IMR-90 (cell line): ENCODE measurements around the gene IL36A. TPM values are rescaled to one million over a fixed set of nuclear protein-coding genes. Genes with fewer than 3 reads are reported as not detected.

Source experiments
- ATAC-seq: fragments of 200-7000 bp; cut with Tn5 transposase; 2 replicates; pipeline ENCODE4 v1.9.1; 2020; ENCODE audit warnings: low read depth, mild to moderate bottlenecking, moderate library complexity
- BruUV-seq: library from RNA; stranded (reverse); fragments of 400-500 nt; replicated peaks from 2 replicates; lab custom pipeline; 2021; lab: Mats Ljungman, UMichigan
- CTCF ChIA-PET: fragments of 300-600 bp; formaldehyde crosslinking; extraction: SDS; loops from one replicate; lab custom pipeline; 2021; ENCODE audit warnings: antibody characterized with exemption; lab: Yijun Ruan, JAX
- POLR2A ChIA-PET: fragments of 300-600 bp; sonication (Branson Sonifier 250); formaldehyde crosslinking; loops from one replicate; lab custom pipeline; 2022; ENCODE audit warnings: antibody characterized with exemption; ENCODE audit not compliant: unreplicated experiment; lab: Charles Lee
- DNase-seq: peaks from one replicate; pipeline ENCODE4 v3.0.0; 2013
- H2AFZ ChIP-seq: replicated peaks from 2 replicates; pipeline ENCODE3; 2013; ENCODE audit warnings: low read length, mild to moderate bottlenecking; ENCODE audit not compliant: poor library complexity
- H2AK5ac ChIP-seq: 2 replicates; pipeline ENCODE4 v1.6.1; 2013; ENCODE audit warnings: low read depth, low read length, inconsistent platforms
- H2AK9ac ChIP-seq: replicated peaks from 2 replicates; pipeline ENCODE3; 2013; ENCODE audit warnings: mild to moderate bottlenecking, low read depth, low read length, moderate library complexity; ENCODE audit not compliant: poor library complexity
- H2BK120ac ChIP-seq: 2 replicates; pipeline ENCODE4 v1.6.1; 2013; ENCODE audit warnings: low read depth, low read length, inconsistent platforms
- H2BK15ac ChIP-seq: 3 replicates; pipeline ENCODE4 v1.6.1; 2013; ENCODE audit warnings: low read depth, low read length, inconsistent platforms
- H2BK20ac ChIP-seq: 2 replicates; pipeline ENCODE4 v1.6.1; 2013; ENCODE audit warnings: low read depth, mild to moderate bottlenecking, inconsistent platforms, low read length, moderate library complexity
- H2BK5ac ChIP-seq: 2 replicates; pipeline ENCODE4 v1.6.1; 2013; ENCODE audit warnings: mild to moderate bottlenecking, low read depth, low read length, inconsistent platforms; ENCODE audit not compliant: poor library complexity, severe bottlenecking
- H3K14ac ChIP-seq: replicated peaks from 2 replicates; pipeline ENCODE4 v1.6.1; 2013; ENCODE audit warnings: low read depth, low read length, inconsistent platforms
- H3K18ac ChIP-seq: 2 replicates; pipeline ENCODE4 v1.6.1; 2013; ENCODE audit warnings: low read depth, low read length, control low read depth
- H3K23ac ChIP-seq: 2 replicates; pipeline ENCODE4 v1.6.1; 2013; ENCODE audit warnings: low read depth, low read length, inconsistent platforms
- H3K27ac ChIP-seq: 2 replicates; pipeline ENCODE4 v1.5.1; 2013; ENCODE audit warnings: mild to moderate bottlenecking, control low read depth, low read length; ENCODE audit not compliant: insufficient read depth
- H3K27me3 ChIP-seq: 2 replicates; pipeline ENCODE4 v1.6.1; 2013; ENCODE audit warnings: low read length; ENCODE audit not compliant: control insufficient read depth, insufficient read depth
- H3K36me3 ChIP-seq: 2 replicates; pipeline ENCODE4 v1.6.1; 2013; ENCODE audit warnings: low read length, mixed read lengths; ENCODE audit not compliant: control insufficient read depth, insufficient read depth
- H3K4ac ChIP-seq: 2 replicates; pipeline ENCODE4 v1.6.1; 2013; ENCODE audit warnings: low read depth, low read length, inconsistent platforms
- H3K4me1 ChIP-seq: 2 replicates; pipeline ENCODE4 v1.6.1; 2013; ENCODE audit warnings: low read length, mixed read lengths; ENCODE audit not compliant: control insufficient read depth, insufficient read depth
- H3K4me2 ChIP-seq: 2 replicates; pipeline ENCODE4 v1.6.1; 2013; ENCODE audit warnings: low read depth, mild to moderate bottlenecking, control low read depth, low read length, moderate library complexity
- H3K4me3 ChIP-seq: 2 replicates; pipeline ENCODE4 v1.5.1; 2013; ENCODE audit warnings: low read depth, mild to moderate bottlenecking, control low read depth, low read length, moderate library complexity; ENCODE audit not compliant: insufficient read depth
- H3K56ac ChIP-seq: 2 replicates; pipeline ENCODE4 v1.6.1; 2013; ENCODE audit warnings: low read length, inconsistent platforms; ENCODE audit not compliant: insufficient read depth; ENCODE audit errors: extremely low read depth
- H3K79me1 ChIP-seq, 2 experiments: 2 replicates each; pipeline ENCODE4 v1.6.1; 2013; ENCODE audit warnings: low read length in 2 of 2, inconsistent platforms in 1 of 2, low read depth in 1 of 2
- H3K9ac ChIP-seq: 2 replicates; pipeline ENCODE4 v1.6.1; 2013; ENCODE audit warnings: low read depth, low read length, control low read depth
- H3K9me1 ChIP-seq: 2 replicates; pipeline ENCODE4 v1.6.1; 2013; ENCODE audit warnings: low read length, inconsistent platforms; ENCODE audit not compliant: insufficient read depth
- H3K9me3 ChIP-seq: 2 replicates; pipeline ENCODE4 v1.6.1; 2013; ENCODE audit warnings: low read length; ENCODE audit not compliant: control insufficient read depth, insufficient read depth
- H4K20me1 ChIP-seq: 2 replicates; pipeline ENCODE4 v1.6.1; 2013; ENCODE audit warnings: low read length, inconsistent platforms; ENCODE audit not compliant: insufficient read depth
- H4K5ac ChIP-seq: 2 replicates; pipeline ENCODE4 v1.6.1; 2013; ENCODE audit warnings: mild to moderate bottlenecking, low read depth, low read length, control low read depth
- H4K8ac ChIP-seq, 2 experiments: 2 replicates each; pipeline ENCODE4 v1.6.1; 2013; ENCODE audit warnings: low read depth in 2 of 2, low read length in 2 of 2, control low read depth in 1 of 2, inconsistent platforms in 1 of 2
- H4K91ac ChIP-seq: 2 replicates; pipeline ENCODE4 v1.6.1; 2013; ENCODE audit warnings: low read depth, low read length, inconsistent platforms; ENCODE audit not compliant: insufficient read depth
- BHLHE40 ChIP-seq: fragments of 150-350 bp; IDR thresholded peaks from 2 replicates; pipeline ENCODE4 v1.6.1; 2016; ENCODE audit warnings: mild to moderate bottlenecking, low read depth, low read length
- MAFK ChIP-seq: IDR thresholded peaks from 2 replicates; pipeline ENCODE4 v1.6.1; 2012; ENCODE audit warnings: low read depth, low read length, improper control_type of control experiment
- MAZ ChIP-seq: IDR thresholded peaks from 2 replicates; pipeline ENCODE4 v1.6.1; 2012; ENCODE audit warnings: low read depth, mild to moderate bottlenecking, low read length, improper control_type of control experiment, moderate library complexity, borderline replicate concordance
- MXI1 ChIP-seq: IDR thresholded peaks from 2 replicates; pipeline ENCODE4 v1.6.1; 2012; ENCODE audit warnings: low read depth, mild to moderate bottlenecking, low read length, moderate library complexity, borderline replicate concordance
- NFE2L2 ChIP-seq: fragments of 150-350 bp; IDR thresholded peaks from 2 replicates; pipeline ENCODE4 v1.6.1; 2016; ENCODE audit warnings: low read depth, mild to moderate bottlenecking, low read length
- POLR2A ChIP-seq: IDR thresholded peaks from 2 replicates; pipeline ENCODE4 v1.6.1; 2012; ENCODE audit warnings: mild to moderate bottlenecking, low read depth, low read length
- RAD21 ChIP-seq: IDR thresholded peaks from 2 replicates; pipeline ENCODE4 v1.6.1; 2012; ENCODE audit warnings: low read length, improper control_type of control experiment
- RFX5 ChIP-seq: IDR thresholded peaks from 2 replicates; pipeline ENCODE4 v1.8.0; 2012; ENCODE audit warnings: low read depth, mild to moderate bottlenecking, low read length, moderate library complexity
- SMC3 ChIP-seq: fragments of 150-350 bp; IDR thresholded peaks from 2 replicates; pipeline ENCODE4 v1.6.1; 2016; ENCODE audit warnings: low read depth, mild to moderate bottlenecking, antibody characterized with exemption, low read length, moderate library complexity
- WGBS, 2 experiments: methylation state at CpG; one replicate each; pipeline versions ENCODE4 v1.1.5 to v1.1.7; 2013; ENCODE audit warnings: missing lambda C conversion rate in 2 of 2; ENCODE audit not compliant: insufficient read length in 1 of 2; ENCODE audit errors: extremely low coverage in 2 of 2; 5-methylcytosine and 5-hydroxymethylcytosine counted together
- dilution Hi-C: fragments of 300-500 bp; cut with HindIII; formaldehyde crosslinking; loops from one replicate; pipeline ENCODE4 v1.14.3; 2018; ENCODE audit warnings: low sequenced_read_pairs; ENCODE audit not compliant: unreplicated experiment
- in situ Hi-C: fragments of 300-500 bp; cut with MboI; formaldehyde crosslinking; loops from 3 replicates; pipeline ENCODE4 v1.14.3; 2019; ENCODE audit warnings: low sequenced_read_pairs, inconsistent platforms, mixed read lengths
- intact Hi-C: fragments of 100-400 bp; cut with micrococcal nuclease; formaldehyde crosslinking; loops from 2 replicates; pipeline ENCODE4 v1.10.0; 2022
- polyA plus RNA-seq, 3 experiments: library from polyadenylated mRNA; depleted of rRNA; stranded (reverse); fragments of >200 nt; gene quantifications; 2 replicates each; pipeline ENCODE4 v1.2.3, GENCODE V29; 2012; ENCODE audit warnings: low replicate concordance in 1 of 3
- total RNA-seq: library from RNA; depleted of rRNA; stranded (reverse); fragments of >200 nt; gene quantifications from 2 replicates; pipeline ENCODE4 v1.2.3, GENCODE V29; 2012
- TF ChIP-seq, protein P1 (sequence below): fragments of 150-350 bp; IDR thresholded peaks from 2 replicates; pipeline ENCODE4 v1.6.1; 2017; ENCODE audit warnings: mild to moderate bottlenecking, antibody characterized with exemption, low read length, low read depth
- TF ChIP-seq, protein P2 (sequence below): conservative IDR thresholded peaks from 2 replicates; pipeline ENCODE4 v1.5.1; 2012; ENCODE audit warnings: mild to moderate bottlenecking, low read depth, low read length, improper control_type of control experiment

Gene IL36A
- total and polyA plus RNA-seq, 2 of the 4 experiments (the other 2 are of a cell fraction): not detected

- H2BK120ac ChIP-seq: no peak overlapping the region
- ChIA-PET CTCF (no interaction called here), POLR2A (no interaction called here)
- no peak overlapping the region for H3K4ac ChIP-seq
- in situ Hi-C loops: no loop called here
- H3K9me3 ChIP-seq: no peaks in the 10 kb centered on the region
- no peak overlapping the region for H2AFZ ChIP-seq
- no peak overlapping the region for H3K23ac ChIP-seq
- no peak overlapping the region for H4K91ac ChIP-seq
- no peak overlapping the region for H3K14ac ChIP-seq
- no peak overlapping the region for H3K9ac ChIP-seq
- no peaks in the 10 kb centered on the region for H3K36me3 ChIP-seq
- BruUV-seq: no TSS peak
- H3K9me1 ChIP-seq: no peaks in the 10 kb centered on the region
- H3K18ac ChIP-seq: no peak overlapping the region
- no peaks in the 10 kb centered on the region for H3K79me1 ChIP-seq
- no peak overlapping the region for H3K4me2 ChIP-seq
- H3K56ac ChIP-seq: no peak overlapping the region
- H2BK20ac ChIP-seq: no peak overlapping the region
- H2BK15ac ChIP-seq: no peak overlapping the region
- H4K8ac ChIP-seq: no peak overlapping the region
- peaks cover 6% of the 10 kb centered on the region; the same call in 1 of the 2 replicates for H3K27me3 ChIP-seq
- dilution Hi-C loops: no loop called here
- H2AK5ac ChIP-seq: no peak overlapping the region
- ATAC-seq (no peak), DNase-seq (no peak)
- 17% methylated on average over 3 of the region's 4 CpGs; no CpG with 5 or more reads in 1 of the 2 experiments for WGBS, 2 experiments
- no peak overlapping the region for H2AK9ac ChIP-seq
- H3K4me1 ChIP-seq: no peaks in the 10 kb centered on the region
- no peak overlapping the region for H2BK5ac ChIP-seq
- intact Hi-C loops: no loop called here
- no peak overlapping the region for H3K4me3 ChIP-seq
- H3K27ac ChIP-seq: no peak overlapping the region
- no peak for TF ChIP-seq RAD21
- TF ChIP-seq SMC3: no peak
- no peak for TF ChIP-seq BHLHE40
- TF ChIP-seq MAFK: no peak
- TF ChIP-seq RFX5: no peak
- TF ChIP-seq, protein P1, sequence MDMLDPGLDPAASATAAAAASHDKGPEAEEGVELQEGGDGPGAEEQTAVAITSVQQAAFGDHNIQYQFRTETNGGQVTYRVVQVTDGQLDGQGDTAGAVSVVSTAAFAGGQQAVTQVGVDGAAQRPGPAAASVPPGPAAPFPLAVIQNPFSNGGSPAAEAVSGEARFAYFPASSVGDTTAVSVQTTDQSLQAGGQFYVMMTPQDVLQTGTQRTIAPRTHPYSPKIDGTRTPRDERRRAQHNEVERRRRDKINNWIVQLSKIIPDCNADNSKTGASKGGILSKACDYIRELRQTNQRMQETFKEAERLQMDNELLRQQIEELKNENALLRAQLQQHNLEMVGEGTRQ: no peak
- no peak for TF ChIP-seq NFE2L2
- TF ChIP-seq, protein P2, sequence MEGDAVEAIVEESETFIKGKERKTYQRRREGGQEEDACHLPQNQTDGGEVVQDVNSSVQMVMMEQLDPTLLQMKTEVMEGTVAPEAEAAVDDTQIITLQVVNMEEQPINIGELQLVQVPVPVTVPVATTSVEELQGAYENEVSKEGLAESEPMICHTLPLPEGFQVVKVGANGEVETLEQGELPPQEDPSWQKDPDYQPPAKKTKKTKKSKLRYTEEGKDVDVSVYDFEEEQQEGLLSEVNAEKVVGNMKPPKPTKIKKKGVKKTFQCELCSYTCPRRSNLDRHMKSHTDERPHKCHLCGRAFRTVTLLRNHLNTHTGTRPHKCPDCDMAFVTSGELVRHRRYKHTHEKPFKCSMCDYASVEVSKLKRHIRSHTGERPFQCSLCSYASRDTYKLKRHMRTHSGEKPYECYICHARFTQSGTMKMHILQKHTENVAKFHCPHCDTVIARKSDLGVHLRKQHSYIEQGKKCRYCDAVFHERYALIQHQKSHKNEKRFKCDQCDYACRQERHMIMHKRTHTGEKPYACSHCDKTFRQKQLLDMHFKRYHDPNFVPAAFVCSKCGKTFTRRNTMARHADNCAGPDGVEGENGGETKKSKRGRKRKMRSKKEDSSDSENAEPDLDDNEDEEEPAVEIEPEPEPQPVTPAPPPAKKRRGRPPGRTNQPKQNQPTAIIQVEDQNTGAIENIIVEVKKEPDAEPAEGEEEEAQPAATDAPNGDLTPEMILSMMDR: no peak
- no peak for TF ChIP-seq MAZ
- no peak for TF ChIP-seq MXI1
- TF ChIP-seq POLR2A: no peak
- H4K20me1 ChIP-seq: no peaks in the 10 kb centered on the region
- no peak overlapping the region for H4K5ac ChIP-seq
These were observed 16.1 kb downstream of the IL36A start for GRCh38 chr2:113021312-113021711.
